Measurements from ENCODE around the gene CPM. TPM values are rescaled to one million over a fixed set of nuclear protein-coding genes. Genes with fewer than 3 reads are reported as not detected.
"Not testable (repeated sequence)": the region's sequence is repeated elsewhere in the genome, so short reads cannot be mapped to it uniquely, and the experiment has no call there.

The CPM gene
- total and polyA plus RNA-seq, 12 donors: 2.1 to 17.8 (median 5.4) TPM

DNA sequence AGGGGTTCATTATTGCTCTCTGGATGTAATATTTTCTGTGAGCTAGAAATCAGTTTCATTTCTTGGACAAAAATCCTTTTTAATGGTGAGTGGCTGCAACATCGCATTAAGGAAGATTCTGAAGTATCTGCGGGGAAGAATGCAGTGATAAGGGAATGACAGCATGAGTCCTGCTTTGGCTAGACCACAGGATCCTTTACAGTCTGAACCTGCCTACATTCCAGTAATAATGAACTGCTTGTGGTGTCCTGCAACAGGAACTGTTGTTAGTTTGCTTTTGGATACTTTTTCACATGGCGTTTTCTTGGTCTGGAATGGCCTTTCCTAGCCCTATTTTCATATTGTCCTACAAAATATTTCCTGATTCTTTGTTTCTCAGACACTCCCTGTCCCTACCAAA is 109.3 kb downstream of the CPM start:
- peaks cover 0 to 4% (median 0%) of the 10 kb centered on the region in 11 donors for H3K9me3 ChIP-seq
- no peak for DNase-seq
- H3K4me3 ChIP-seq: no peak overlapping the region
- no peak for ATAC-seq
- 43 to 52% methylated on average over 3 of the region's 3 CpGs for WGBS, 2 donors
- intact Hi-C loops (cut with DNase I): no loop called here
- H3K4me1 ChIP-seq: peaks cover 0 to 11% (median 7%) of the 10 kb centered on the region in 9 donors
- H3K36me3 ChIP-seq: peaks cover 0 to 100% (median 70%) of the 10 kb centered on the region in 9 donors
- TF ChIP-seq CTCF (IDR thresholded peaks at IDR 0.05): no peak
- peak overlapping the region in 1 of 10 donors; percentile 47 for H3K27ac ChIP-seq
- no peaks in the 10 kb centered on the region for H3K27me3 ChIP-seq

DNA sequence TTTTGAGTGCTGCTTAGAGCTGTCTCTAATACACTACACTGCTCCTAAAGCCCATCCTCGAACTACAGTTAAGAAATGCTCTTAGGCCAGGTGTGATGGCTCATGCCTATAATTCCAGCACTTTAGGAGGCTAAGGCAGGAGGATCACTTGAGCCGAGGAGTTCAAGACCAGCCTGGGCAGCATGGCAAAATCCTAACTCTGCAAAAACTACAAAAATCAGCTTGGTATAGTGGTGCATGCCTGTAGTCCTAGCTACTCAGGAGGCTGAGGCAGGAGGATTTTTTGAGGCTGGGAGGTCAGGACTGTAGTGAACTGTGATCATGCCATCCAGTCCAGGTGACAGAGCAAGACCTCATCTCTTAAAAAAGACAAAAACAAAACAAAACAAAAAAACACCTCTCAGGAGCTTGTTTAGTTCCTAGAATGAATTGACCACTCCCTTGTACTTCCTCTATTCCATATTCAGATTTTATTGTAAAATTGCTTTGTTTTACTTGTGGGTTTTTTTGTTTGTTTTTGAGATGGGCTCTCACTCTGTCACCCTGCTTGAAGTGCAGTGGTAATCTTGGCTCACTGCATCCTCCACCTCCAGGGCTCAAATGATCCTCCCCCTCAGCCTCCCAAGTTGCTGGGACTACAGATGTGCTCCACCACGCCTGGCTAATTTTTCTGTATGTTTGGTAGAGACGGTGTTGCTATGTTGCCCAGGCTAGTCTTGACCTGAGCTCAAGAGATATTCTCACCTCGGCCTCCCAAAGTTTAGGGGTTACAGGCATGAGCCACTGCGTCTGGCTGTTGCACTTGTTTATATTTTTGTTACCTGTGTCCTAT is 111.4 kb downstream of the CPM start:
- ATAC-seq (no peak), DNase-seq (no peak)
- Histone ChIP-seq H3K4me1 (peaks cover 0 to 11% (median 7%) of the 10 kb centered on the region in 9 donors), H3K27me3 (no peaks in the 10 kb centered on the region), H3K27ac (no peak overlapping the region), H3K9me3 (peaks cover 0 to 4% (median 0%) of the 10 kb centered on the region in 11 donors), H3K36me3 (peaks cover 0 to 100% (median 62%) of the 10 kb centered on the region in 9 donors), H3K4me3 (no peak overlapping the region)
- 94 to 95% methylated on average over 6 of the region's 6 CpGs for WGBS, 2 donors
- intact Hi-C loops (cut with DNase I): no loop called here
- TF ChIP-seq CTCF (IDR thresholded peaks at IDR 0.05): no peak

DNA sequence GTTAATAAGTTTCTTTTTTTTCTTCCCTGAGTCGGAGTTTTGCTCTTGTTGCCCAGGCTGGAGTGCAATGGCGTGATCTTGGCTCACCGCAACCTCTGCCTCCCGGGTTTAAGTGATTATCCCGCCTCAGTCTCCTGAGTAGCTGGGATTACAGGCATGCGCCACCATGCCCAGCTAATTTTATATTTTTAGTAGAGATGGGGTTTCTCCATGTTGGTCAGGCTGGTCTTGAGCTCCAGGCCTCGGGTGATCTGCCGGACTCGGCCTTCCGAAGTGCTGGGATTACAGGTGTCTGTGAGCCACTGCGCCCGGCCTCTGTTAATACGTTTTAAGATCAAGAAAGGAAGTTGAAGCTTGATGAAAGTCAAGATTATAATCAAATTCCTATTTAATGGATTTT is 113.5 kb downstream of the CPM start:
- not testable (repeated sequence) for H3K27me3 ChIP-seq, H3K27ac ChIP-seq, ATAC-seq, H3K4me3 ChIP-seq, H3K9me3 ChIP-seq, DNase-seq
- 81 to 82% methylated on average over 13 of the region's 13 CpGs for WGBS, 2 donors
- Histone ChIP-seq H3K36me3 (peaks cover 0 to 100% (median 60%) of the 10 kb centered on the region in 9 donors), H3K4me1 (peaks cover 0 to 28% (median 13%) of the 10 kb centered on the region in 9 donors)
- intact Hi-C loops (cut with DNase I): loop anchor here in 1 of 10 donors (10.0 kb wide), 1 partner anchor 95 kb away; no protein-coding TSS in a partner anchor

DNA sequence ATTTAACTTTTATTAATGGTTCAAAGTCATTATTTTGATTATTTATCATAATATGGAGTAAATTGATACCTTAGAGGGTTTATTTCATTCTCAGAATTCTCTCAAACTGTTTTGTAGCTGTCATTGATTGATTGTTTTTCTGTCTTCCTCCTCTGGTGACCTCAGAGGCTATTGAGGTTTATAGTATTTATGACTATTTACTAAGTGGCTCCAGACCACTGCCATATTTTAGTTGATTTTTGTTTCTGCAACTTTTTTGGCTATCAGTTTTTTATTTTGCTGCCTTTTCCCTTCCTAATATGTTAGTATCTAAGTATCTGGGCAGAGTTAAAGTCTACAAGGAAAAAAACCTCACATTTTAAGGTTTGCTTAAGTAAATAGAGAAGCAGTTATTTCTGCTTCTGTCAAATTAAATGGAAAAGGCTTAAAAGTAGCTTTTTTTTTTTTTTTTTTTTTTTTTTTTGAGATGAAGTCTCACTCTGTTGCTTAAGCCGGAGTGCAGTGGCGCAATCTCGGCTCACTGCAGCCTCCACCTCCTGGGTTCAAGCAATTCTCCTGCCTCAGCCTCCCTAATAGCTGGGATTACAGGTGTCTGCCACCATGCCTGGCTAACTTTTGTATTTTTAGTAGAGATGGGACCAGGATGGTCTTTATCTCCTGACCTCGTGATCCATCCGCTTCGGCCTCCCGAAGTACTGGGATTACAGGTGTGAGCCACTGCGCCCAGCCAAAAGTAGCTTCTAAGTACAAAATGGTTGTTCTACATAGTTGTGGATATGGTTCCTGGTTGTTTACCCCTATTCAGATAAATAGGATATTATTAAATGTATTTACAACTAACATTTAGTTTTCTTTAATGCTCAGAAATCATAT is 116.8 kb downstream of the CPM start:
- no peak overlapping the region for H3K4me3 ChIP-seq
- peaks cover 0 to 4% (median 0%) of the 10 kb centered on the region in 11 donors for H3K9me3 ChIP-seq
- H3K27ac ChIP-seq: no peak overlapping the region
- intact Hi-C loops (cut with DNase I): loop anchor here in 1 of 10 donors (10.0 kb wide), 1 partner anchor 91 kb away; no protein-coding TSS in a partner anchor
- no peak for ATAC-seq
- H3K27me3 ChIP-seq: no peaks in the 10 kb centered on the region
- H3K36me3 ChIP-seq: peaks cover 0 to 100% (median 52%) of the 10 kb centered on the region in 9 donors
- DNase-seq: no peak
- H3K4me1 ChIP-seq: peaks cover 0 to 48% (median 20%) of the 10 kb centered on the region in 9 donors
- whole genome bisulfite sequencing, 2 donors: 97 to 98% methylated on average over 8 of the region's 8 CpGs
- no peak for TF ChIP-seq CTCF (IDR thresholded peaks at IDR 0.05)

Data from heart right ventricle (tissue), 16 donors.